GM13977 (cell line): ENCODE measurements around the gene CHST11.
A peak's percentile ranks its signal among the peaks of the same experiment; 100 is the strongest.

ENCODE experiments used
- DNase-seq: peaks from one replicate; pipeline ENCODE4 v3.0.0; 2012; ENCODE audit warnings: low spot score
- CTCF ChIP-seq: IDR thresholded peaks from 2 replicates; pipeline ENCODE4 v1.5.1; 2012; ENCODE audit warnings: mild to moderate bottlenecking, control low read depth; ENCODE audit not compliant: insufficient read depth; ENCODE audit errors: extremely low read depth, missing control alignments
- in situ Hi-C: fragments of 300-500 bp; cut with MboI; formaldehyde crosslinking; loops from one replicate; pipeline ENCODE4 v1.12.0; 2022; ENCODE audit warnings: low sequenced_read_pairs, low pct_unique_long_range_greater_than_20kb, mixed read lengths, inconsistent platforms; ENCODE audit not compliant: unreplicated experiment

The CHST11 gene

GRCh38 chr12:104751594-104751993, 294.8 kb downstream of the CHST11 start:
- no peak for TF ChIP-seq CTCF
- in situ Hi-C loops: no loop called here
- peak; percentile 62 for DNase-seq

GRCh38 chr12:104752016-104752415, 295.3 kb downstream of the CHST11 start:
- in situ Hi-C loops: no loop called here
- no peak for DNase-seq
- no peak for TF ChIP-seq CTCF

GRCh38 chr12:104752881-104753280, 296.1 kb downstream of the CHST11 start:
- no peak for DNase-seq
- no peak for TF ChIP-seq CTCF
- in situ Hi-C loops: no loop called here

DNA sequence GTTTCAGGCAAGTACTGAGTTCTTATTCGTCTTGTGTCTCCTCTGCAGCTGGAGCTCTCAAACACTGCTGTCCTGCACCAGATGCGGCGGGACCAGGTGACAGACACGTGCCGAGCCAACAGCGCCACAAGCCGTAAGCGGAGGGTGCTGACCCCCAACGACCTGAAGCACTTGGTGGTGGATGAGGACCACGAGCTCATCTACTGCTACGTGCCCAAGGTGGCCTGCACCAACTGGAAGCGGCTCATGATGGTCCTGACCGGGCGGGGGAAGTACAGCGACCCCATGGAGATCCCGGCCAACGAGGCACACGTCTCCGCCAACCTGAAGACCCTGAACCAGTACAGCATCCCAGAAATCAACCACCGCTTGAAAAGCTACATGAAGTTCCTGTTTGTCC, 300.2 kb downstream of the CHST11 start:
- in situ Hi-C loops: no loop called here
- no peak for DNase-seq
- TF ChIP-seq CTCF: no peak

- in situ Hi-C loops: no loop called here
- DNase-seq: no peak
- no peak for TF ChIP-seq CTCF
These were observed 302.0 kb downstream of the CHST11 start for GRCh38 chr12:104758771-104759170.

GRCh38 chr12:104761091-104761490, 304.3 kb downstream of the CHST11 start:
- no peak for DNase-seq
- TF ChIP-seq CTCF: no peak

DNA sequence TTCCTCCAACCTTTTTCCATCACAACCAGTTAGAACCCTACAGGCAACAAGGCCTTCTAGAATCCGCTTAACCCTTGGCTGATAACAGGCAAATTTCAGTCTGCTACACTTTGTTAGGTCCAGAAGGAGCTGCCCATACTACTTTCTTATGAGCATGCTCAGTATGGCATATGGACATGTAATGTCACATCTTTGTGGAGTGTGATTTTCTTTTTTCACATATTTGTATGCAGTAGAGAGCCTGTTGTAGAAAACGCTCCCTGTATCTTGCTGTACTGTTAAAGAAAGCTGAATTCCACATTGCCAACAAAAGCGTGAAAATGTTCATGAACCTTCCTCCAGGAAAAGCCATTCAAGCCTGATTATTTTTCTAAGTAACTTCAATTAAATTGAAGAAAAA, 304.9 kb downstream of the CHST11 start:
- DNase-seq: no peak
- TF ChIP-seq CTCF: no peak
- in situ Hi-C loops: no loop called here

More at GRCh38 chr12:104761091-104761490, 304.3 kb downstream of the CHST11 start:
- in situ Hi-C loops: no loop called here
